CD1c-positive myeloid dendritic cell (primary cell): ENCODE data around the gene NECTIN1.

Experiments
- DNase-seq: peaks from one replicate; pipeline ENCODE4 v3.0.0-alpha.2; 2016; ENCODE audit errors: extremely low spot score

Gene NECTIN1

DNA sequence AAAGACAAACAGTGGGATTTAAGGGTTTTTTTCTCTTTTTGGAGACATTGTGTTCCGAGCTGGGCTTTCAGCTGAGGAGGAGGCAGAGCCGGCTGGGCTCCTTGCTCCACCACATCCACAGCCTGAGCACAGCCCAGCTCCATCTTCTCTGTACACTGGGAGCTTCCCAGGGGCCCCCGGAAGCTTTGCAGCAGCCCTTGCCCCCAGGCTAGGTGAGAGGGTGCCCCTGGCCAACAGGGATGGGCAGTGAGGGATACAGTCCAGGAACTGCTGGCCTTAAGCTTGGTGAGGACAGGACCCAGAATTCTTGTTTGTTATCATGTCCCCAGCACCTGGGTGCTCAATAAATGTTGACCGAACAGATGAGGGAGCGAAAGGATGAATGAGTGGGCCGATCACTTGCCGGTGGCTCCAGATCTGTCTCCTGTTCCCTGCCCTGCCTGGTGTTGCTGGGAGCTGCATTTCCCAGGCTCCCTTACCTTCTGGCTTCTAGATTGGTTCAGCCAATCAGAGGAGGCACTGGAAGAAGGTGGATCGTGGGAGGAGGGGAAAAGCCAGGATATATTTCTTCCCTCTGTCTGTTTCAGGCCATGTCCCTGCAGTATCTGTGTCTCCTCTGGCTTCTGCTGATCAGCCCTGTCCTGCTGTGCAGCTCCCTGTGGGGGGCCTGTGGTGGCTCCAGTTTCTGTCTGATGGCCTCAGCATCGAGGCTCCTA lies 26.5 kb upstream of the NECTIN1 start:
- DNase-seq: no peak

DNA sequence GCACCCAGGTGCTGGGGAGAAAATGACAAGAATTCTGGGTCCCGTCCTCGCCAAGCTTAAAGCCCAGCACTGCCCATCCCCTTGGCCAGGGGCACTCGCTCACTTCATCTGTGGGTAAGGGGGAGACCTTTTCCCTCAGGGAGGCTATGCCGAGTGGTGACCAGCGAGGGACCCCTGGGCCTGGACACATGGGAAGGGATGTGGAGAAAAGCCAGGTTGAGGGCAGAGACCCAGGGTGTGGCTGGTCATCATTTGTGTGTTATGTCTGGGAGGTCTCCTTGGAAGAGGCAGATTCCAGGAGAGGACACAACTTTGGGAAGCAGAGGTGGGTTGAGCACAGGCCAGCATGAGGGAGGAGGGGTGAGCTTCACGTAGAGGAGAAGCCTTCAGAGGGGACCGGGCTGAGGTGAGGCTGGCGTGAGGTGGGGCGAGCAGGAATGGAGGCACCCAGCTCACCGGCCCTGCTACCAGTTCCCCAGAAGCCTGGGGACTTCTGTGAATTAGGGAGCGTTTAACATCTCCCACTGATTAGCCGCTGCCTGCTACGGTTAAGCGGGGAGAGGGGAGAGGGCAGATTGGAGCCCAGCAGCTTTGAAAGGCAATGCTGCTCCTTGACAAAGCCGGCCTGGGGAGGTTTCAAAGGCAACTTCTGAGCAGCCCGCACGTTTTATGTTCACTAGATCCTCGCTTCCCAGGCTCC lies 25.8 kb upstream of the NECTIN1 start:
- no peak for DNase-seq

DNA sequence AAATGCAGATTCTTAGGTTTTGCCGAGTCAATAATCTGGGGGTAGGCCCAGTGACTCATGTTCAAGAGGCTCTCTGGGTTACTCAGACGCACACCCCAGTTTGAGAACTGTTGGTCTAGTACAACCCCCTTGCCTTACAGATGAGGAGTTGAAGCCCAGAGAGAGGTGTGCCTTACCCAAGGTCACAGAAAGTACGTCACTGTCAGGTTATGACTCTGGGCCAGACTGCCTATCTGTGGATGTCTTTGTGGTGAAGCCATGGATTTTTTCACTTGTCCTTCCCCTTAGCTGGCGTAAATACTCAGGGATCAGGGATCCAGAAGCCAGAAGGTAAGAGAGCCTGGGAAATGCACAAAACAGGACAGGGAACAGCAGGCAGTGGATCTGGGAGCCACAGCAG lies 25.2 kb upstream of the NECTIN1 start:
- DNase-seq: no peak

DNA sequence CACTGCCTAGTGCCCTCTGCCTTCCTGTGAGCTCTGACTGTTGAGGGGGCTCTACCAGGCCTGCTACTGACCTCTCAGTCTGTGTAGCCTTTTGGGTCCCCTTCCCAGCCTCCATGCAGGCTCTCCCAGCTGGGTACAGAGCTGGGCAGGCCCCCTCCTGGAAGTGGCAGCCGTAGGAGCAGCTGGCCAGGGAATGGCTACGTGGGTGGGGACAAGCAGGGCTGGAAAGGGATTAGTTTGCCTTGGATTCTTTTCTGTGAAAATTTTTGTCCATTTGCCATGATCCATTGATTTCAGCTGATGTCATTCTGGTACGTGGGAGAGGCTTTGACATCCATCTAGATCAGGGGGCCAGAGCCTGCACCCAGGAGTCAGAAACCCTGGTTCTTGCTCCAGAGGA lies 23.9 kb upstream of the NECTIN1 start:
- no peak for DNase-seq

DNA sequence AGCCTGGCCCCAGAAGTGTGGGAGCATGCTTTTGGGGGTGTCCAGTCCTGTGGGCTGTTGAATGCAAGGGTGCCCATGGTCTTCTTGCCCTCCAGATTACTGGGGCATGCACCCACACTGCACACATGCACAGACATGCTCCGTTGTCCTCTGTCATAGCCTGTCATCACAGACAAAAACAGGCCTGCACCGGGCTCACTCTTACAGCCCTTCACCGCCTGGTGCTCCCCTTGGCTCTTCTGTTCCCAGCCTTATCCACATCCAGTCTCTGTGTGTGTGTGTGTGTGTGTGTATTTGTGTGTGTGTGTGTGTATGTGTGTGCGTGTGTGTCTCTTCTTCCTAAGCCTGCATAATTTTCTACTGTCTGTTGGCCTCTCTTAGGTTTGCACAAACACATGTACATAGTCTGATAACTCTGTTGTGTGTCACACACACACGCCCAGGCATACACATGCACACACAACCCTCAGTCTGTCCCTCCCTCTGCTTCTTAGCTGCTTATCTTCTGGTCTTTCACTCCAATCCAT lies 23.4 kb upstream of the NECTIN1 start:
- no peak for DNase-seq

DNA sequence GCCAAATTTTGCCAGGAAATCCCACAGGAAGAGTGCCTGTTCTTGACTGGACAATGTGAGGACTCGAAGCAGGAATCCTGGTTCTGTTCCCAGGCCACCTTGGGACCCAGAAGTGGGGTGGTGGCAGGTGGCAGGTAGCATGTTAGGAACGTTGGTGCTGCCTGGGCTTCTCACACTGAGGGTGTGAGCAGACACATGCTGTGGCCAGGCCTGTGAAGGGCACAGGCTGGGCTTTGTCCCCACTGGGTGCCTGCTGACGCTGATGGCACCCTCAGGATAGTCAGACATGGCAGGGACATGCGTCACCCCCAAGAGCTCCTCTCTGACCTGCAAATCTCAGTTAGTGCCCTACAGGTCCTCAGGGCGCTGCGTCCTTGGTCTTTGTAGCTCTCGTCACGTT lies 21.1 kb upstream of the NECTIN1 start:
- no peak for DNase-seq

DNA sequence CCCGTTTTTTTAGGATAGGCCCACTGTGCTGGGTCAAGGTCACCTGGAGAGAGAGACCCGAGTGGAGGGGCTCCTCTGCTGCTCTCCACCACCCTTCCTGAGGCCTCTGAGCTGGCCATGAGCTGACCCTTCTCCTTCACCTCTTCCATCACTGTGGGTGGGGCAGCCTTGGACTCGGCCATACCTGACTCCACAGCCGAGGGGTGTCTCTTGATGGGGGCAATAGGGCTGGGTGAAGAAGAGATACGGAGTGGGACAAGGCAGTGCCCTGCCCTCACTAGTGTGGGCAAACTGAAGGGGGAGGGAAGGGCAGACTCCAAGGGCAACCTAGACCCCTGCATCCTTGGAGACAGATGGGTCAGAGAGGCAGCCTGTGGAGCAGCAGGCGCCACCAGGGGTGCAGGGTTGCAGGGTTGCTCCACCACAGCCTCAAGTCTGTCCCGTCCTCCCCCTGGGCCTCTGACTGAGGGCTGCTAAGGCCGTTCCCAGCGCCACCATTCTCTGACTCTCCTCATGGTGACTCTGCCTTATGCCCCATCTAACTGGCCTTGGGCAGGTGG lies 20.1 kb upstream of the NECTIN1 start:
- no peak for DNase-seq

DNA sequence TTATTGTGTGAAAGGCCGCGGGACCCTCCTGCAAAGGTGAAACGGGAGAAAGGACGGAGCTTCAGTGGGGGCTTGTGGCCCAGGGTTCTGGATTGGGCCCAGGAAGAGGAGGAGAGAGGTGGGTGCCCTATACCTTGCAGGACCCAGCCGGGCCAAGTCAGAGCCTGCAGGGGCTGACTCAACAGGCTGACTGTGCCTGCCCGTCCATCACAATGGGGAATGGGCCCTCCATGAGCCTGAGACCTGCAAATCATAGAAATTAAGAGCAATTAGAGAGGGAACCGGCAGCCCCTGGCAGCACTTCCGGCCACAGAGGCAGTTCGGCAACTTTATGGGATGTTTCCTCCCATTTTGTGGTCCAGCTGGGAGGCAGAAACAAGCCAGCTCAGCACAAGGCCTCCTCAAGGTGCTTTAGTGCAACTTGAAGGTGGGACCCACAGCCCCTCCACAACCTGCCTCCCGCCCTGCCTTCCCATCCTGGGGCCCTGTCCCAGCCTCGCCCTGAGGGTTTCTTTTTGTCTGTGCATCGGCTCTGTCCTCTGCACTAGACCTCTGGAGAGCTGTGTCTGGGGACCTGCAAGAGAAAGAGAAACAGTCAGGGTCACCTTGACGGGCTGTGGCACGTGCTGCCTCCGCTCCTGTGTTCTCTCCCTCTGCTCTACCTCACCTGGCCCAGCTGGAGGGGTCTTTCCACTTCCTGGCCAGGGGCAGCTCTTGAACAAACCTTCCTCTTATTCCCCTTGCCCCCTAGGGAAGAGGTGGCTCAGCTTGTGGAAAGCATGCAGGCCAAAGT lies 19.1 kb upstream of the NECTIN1 start:
- DNase-seq: no peak

DNA sequence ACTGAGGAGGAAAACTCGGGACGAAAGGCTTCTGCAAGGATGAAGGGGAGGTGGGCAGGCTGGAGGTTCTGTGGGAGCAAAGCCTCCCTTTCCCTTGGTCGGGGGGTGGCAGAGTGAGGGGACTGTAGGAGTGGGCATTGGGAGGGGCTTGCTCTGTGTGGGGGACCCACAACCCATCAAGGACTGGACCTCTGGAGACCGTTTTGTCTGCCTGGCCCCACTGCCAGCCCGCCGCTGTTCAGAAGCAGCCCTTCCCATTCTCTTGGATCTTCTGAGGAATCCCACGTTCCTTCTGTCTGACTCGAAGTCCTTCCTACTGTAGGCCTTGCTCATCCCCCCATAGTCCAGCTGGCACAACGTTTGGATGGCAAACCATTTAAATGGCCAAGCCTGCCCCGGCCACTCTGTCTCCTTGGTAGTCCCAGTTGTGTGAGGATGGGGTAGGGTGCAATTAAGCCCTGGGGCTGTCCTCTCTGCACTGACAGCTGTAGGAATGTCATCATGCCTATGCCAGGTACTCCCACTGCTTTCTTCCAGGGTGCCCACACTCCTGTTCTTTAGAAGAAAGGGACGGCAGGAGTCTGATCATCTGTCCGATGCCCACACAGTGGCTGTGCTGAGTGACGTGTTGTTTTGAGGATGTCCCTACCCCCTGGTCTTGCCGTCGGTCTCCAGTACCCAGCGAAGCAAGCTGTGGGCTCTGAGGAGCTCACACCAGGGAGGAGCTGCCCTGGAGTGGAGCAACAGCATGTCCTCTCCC lies 17.0 kb upstream of the NECTIN1 start:
- DNase-seq: no peak

DNA sequence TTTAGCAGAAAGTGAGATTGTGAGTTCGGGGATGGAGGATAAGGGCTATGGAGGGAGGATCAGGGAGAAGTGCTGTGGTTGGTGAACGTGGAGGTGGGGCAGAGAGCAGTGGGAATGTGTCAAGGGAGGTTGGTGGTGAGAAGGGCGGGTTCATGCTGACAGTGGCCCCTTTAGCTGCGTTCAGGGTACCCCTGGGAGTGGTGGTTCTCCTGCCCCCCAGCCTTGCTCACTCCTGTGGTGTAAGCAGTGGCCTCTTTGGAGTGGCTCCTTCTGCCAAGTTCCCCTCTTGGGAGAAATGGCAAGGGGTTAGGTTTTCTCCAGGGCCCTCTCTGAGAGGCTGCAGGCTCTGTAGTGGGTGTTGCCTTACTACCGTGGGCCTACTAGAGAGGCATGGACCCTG lies 16.1 kb upstream of the NECTIN1 start:
- no peak for DNase-seq

DNA sequence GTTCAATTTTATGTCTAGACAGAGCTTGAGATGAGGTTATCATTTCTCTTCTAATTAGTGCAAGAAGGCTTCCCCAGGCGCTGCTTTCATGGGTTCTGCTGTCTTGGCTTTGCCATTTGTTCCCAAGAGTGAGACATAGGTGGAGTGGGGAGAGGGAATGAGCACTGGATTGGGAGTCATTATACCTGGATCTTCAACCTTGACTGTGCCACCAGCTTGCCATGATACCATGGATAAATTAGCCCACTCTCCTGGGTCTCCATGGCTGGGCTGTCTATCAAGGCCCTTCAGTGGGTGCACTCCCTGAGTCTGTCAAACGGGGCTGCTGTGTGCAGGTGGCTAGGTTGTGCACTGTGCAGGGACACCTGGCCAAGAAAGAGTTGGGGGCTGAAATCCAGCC lies 15.6 kb upstream of the NECTIN1 start:
- no peak for DNase-seq

DNA sequence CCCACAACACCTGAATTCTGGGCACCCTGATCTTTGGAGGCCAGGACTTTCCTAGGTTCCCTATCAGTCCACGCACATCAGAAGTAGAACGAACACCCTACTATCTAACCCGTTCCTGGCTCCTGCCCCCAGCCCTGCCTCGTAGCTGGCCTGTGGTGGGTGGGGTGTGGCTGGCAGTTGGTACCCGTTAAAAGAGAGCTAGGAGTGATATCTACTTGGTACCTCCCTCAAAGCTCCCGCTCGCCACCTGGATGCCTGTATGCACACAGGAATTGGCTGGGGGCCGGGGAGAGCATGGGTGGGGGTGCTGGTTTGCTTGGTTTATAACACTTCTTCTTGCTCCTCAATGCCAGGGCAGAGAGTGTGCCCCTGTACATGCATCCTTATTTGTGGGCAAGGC lies 14.0 kb upstream of the NECTIN1 start:
- DNase-seq: no peak

DNA sequence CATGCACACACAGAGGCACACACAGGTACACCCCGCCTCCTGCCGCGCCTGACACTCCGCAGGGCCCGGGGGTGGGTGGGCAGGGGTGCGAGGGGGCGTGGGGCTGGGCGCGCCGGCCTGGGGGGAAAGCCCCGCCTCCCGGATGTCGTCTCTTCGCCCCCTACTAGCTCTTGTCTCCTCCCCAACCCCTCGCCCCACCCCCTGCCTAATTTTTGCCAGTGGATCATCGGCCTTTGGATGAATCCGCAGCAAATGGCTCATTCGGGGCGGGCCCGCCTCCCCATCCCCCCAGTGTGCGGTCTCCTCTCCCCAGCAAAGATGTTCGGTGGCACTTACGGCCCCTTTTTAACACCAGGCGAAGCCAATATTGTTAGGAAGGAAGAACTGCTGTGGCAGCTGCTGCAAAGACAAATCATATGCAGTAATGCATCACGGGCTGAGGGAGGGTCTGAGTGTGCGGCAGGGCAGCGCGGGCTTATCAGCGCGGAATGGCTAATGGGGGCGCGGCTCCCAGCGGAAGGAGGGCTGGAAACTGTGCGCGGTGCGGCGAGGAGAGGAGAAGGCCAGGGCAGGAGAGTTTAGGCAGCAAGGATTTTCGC lies 13.4 kb upstream of the NECTIN1 start:
- DNase-seq: no peak

DNA sequence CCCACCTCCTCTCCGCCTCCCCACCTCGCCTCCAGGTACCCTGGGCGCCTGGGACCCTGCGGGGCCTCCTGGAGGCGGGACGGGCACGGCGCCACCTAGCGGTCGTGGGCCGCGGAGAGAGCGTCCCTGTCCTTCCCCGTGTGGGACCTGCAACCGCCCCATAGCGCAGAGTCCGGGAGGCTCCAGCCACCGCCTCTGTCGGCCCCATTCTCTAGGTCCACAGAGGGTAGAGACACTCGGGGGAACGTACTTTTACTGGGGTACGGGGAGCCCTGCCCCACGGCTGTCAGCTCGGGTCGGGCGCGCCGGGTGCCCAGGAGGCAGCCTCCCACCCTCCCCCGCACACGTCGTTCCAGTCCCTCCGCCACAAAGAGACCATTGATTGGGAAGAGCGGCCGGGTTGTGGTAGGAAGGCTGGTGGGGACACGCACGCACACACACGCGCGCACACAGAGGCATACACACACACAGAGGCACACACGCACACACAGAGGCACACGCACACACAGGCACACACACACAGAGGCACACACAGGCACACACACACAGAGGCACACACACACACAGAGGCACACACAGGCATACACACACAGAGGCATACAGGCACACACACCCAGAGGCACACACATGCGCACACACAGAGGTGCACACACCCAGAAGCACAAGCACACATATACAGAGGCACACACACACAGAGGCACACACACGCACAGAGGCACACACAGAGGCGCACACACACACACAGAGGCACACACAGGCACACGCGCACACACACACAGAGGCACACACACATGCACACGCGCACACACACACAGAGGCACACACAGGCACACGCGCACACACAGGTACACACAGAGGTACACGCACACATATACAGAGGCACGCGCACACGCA lies 12.6 kb upstream of the NECTIN1 start:
- DNase-seq: peak; percentile 62

DNA sequence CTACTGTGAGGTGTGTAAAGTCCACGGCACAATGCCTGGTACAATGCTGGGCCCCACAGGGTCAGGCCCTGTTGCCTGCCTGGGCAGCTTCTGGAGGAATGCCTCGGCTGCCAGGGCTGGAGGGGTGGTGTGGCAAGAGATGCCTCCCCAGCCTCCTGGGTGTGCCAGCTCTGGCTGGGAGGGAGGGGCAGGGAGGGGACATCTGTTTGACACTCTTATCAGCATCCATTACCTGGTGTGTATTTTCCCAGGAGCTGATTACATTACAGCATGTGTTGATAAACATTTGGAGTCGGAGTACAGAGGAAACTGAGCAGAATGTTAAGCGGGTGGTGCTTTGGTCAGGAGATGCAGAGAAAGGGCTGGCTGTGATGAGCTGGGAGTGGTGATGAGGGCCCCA lies 11.0 kb upstream of the NECTIN1 start:
- no peak for DNase-seq

DNA sequence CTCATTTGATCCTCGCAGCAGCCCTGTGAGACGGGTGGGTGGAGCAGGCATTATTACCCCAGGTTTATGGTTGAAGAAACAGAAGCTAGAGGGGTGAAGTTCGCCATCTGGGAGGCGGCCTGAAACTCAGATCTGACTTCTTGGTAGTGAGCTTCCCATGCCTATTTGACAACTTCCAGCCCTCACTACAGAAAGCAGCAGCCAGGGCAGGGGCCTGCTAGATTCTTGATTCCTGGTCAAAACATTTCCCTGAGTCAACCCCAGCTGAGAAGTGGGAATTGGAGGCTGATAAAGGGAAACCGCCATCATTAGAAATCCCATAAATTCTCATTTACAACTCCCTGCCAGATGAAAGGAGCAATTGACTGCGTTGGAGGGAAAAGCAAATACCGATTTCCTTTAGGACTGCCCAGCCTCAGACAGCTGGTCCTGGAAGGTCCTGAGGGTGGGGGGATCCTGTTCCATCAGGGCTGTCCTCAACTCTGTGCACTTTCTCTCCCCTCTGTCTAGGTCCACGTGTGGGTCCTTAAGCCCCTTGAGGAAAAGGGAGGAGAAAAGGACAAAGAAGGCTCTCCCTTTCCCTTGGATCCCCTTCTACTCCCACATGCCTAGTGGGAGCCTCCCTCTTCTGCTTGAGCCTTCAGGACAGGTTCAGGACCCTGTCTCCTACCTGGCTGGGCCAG lies 10.2 kb upstream of the NECTIN1 start:
- DNase-seq: no peak

DNA sequence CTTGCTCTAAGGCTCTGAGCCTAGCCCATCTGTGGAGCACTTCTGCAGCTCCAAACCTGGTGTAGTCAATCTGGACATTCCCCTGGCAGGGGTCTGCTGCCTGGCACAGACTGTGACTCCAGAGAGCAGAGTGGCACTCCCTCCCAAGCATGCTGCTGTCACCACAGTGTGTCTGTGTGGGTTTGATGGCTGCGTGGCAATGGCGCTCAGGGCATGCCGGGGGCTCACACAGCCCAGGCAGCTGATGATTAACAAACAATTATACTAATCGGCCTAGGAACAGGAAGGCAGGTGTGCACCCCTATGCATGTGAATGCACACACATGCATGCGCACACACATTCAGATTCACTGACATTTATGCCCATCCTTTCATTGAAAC lies 9.0 kb upstream of the NECTIN1 start:
- no peak for DNase-seq

DNA sequence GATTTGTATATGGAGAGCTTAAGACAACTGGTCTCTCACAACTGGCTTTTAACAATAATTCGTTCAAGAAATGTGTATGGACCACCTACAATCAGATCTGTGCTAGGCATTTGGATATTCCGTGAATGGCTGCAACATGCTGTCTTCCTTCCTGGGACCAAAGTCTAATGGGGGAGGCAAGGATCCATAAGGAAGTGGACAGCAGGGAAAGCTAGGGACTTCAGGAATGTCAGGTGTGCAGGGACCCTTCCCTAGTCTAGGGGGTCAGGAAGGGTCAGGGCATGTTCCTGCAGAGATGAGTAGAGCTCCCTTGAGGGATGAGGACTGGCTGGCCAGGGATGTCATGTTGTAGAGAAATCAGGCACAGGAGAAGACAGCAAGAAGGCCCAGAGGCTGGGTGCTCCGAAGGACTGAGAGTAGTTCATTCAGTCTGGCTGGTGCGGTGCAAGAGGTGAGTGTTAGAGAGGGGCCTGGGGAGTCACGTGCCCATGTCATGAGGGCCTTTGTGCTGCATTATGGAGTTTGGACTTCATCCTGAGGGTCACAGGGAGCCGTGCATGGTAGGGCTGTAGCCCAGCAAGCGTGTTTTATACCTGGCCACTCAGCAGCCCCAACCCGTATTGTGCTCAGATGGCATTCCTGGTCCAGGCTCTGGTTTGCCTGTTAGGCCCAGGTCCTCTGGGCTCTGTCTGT lies 8.5 kb upstream of the NECTIN1 start:
- DNase-seq: no peak

DNA sequence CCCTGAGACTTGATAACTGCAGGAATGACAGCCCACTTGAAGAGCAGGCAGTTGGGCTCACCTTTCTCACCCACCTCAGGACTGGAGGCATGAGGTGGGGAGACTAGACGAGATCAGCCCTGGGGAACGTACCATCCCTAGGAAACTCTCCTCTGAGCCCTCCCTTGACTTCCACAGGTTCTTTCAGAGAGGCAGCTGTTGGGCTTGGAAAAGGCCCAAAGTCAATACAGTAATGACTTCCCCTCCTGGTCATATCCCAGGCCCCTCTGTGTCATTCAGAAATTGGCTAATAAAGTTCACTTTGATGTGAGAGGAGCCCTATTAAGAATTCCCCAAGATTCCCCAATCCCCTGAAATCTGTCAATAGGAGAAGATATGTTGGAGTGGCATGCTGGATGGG lies 5.8 kb upstream of the NECTIN1 start:
- DNase-seq: no peak
